GM18505 (cell line): Measurements from ENCODE around the gene POU6F2.
"Not testable (repeated sequence)": the region's sequence is repeated elsewhere in the genome, so short reads cannot be mapped to it uniquely, and the experiment has no call there.

ENCODE experiments used
- ATAC-seq: cut with Tn5 transposase; IDR thresholded peaks from one replicate; pipeline ENCODE4 v1.9.1; 2021; ENCODE audit not compliant: unreplicated experiment
- POLR2A ChIP-seq: IDR thresholded peaks from 4 replicates; pipeline ENCODE4 v1.6.1; 2011; ENCODE audit warnings: borderline replicate concordance; ENCODE audit not compliant: insufficient read depth, insufficient read length; ENCODE audit errors: extremely low read depth

The POU6F2 gene

GRCh38 chr7:39321909-39322498, 344.3 kb downstream of the POU6F2 start:
- ATAC-seq: no peak
- no peak for TF ChIP-seq POLR2A

GRCh38 chr7:39324139-39324760, 346.5 kb downstream of the POU6F2 start:
- ATAC-seq: no peak
- TF ChIP-seq POLR2A: no peak

DNA sequence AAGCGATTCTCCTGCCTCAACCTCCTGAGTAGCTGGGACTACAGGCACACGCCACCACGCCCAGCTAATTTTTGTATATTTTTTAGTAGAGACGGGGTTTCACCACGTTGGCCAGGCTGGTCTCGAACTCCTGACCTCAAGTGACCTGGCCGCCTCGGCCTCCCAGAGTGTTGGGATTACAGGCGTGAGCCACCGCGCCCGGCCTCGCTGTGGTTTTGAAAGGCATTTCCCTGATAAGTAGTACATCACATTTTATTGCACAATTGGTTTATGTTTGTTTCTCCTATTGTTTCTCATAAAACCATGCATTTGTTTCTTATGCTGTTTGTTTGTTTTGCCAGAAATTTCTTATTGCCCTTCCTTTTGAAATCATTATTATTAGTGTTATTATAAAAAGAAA, 353.9 kb downstream of the POU6F2 start:
- not testable (repeated sequence) for ATAC-seq

DNA sequence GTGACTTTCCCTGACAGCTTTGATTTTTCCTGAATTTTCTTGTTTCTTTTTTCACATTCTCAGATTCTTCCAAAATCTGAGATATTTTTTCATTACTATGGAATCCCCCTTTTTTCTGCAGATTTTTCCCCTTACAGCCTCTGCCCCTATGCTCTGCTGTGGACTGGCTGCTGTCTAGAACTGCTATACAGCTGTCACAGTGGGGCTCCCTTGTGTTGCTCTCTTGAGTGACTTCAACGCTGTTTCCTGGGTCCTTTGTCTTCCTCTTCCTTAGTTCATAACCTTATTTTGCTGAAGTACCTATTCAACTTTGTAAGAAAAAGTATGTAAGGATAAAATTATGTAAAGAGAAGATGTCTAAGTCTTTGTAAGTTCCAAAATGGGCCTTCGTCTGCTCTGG, 354.4 kb downstream of the POU6F2 start:
- TF ChIP-seq POLR2A: no peak

DNA sequence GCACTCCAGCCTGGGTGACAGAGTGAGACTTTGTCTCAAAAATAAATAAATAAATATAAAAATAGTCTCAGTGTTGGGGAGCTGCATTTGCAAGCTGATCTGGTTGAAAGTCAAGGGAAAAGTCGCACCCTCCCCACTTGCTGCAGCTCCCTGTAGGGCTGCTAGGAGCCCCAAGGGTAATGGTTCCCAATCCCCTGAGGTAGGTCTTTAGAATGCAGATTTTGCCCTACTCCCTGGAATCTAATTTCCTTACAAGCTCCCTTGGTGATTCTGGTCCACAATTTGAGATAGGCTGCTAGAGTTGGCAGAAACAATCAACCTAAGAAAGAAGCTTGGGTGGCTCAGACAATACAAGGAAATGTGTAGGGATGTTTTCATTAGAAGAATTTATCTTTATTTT, 356.0 kb downstream of the POU6F2 start:
- TF ChIP-seq POLR2A: no peak
- no peak for ATAC-seq

More for the DNA sequence above, 354.4 kb downstream of the POU6F2 start:
- ATAC-seq: no peak

DNA sequence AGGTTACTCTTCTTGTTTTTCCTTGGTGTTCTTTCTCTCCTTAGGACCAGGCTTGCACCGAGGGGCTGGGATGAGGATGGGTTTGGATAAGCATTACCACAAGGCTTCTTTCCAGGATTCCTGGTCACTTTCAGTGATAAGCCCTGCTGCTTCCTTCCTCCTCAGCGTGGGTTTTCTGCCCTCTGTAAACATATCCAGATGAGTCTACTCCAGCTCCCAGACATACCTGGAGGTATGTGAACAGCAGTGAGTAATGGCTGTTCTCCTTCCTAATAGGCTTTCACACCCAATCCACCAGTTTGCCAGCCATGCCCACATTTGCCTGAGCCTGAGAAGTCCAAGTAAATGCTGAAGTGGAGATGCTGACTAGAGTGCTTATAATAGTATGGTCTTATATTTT, 358.7 kb downstream of the POU6F2 start:
- no peak for TF ChIP-seq POLR2A

DNA sequence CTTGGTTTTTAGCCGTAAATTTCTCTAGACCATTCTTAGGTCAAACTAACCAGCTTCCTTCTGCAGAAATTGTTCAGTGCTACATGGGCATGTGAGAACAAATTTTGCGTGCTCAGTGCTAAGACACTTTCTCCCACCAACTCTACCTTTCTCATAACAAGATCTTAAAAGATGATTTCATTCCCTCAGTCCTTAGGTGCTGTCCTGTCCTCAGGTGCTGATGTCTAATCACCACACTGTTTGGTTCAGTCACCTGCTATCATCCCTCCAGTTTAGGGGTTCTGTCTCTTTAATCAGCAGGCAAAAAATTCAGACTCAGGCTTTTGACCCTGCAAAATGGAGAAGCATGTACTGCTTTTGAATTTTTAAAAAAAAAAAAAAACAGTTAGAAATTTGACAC, 361.0 kb downstream of the POU6F2 start:
- TF ChIP-seq POLR2A: no peak
- ATAC-seq: no peak

More for the DNA sequence above, 358.7 kb downstream of the POU6F2 start:
- ATAC-seq: no peak

GRCh38 chr7:39339591-39339990, 361.9 kb downstream of the POU6F2 start:
- ATAC-seq: no peak

DNA sequence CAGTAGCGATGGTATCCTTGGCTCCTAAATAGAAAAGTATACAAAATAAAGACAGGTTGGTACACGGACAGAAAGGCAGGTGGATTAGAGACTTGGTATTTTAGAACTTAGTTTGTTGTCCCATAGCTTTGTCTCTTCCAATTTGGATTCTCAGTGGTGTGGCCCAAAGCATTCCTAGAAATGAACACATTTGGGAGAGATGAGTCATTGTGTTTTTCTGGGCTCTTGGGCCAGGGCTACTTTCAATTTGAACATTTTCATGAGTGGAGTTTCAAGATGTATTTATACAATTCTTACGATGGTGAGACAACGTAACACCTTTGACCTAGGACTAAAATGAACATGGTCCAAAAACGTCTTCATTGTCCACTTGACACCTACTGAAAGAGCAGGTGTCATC, 363.4 kb downstream of the POU6F2 start:
- ATAC-seq: no peak
- TF ChIP-seq POLR2A: no peak

More at GRCh38 chr7:39339591-39339990, 361.9 kb downstream of the POU6F2 start:
- TF ChIP-seq POLR2A: no peak

DNA sequence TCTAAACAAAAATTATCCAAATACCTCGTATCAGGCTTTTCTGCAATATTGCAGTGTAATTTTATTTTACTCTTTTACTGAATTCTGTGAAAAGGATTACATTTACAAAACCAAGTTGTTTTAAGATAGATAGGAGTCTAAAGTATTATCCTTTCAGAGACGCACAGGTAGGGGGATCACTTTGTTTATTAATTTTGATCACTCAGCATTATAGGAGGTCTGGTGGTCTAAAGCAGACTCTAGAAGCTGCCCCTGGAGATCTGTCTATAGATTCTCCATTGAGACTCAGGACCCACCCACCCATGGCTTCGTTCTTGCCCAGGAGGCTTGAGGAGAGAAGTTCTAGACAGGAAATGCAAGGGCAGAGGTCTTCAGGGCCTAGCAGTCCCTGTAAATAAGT, 365.1 kb downstream of the POU6F2 start:
- no peak for TF ChIP-seq POLR2A
- no peak for ATAC-seq

DNA sequence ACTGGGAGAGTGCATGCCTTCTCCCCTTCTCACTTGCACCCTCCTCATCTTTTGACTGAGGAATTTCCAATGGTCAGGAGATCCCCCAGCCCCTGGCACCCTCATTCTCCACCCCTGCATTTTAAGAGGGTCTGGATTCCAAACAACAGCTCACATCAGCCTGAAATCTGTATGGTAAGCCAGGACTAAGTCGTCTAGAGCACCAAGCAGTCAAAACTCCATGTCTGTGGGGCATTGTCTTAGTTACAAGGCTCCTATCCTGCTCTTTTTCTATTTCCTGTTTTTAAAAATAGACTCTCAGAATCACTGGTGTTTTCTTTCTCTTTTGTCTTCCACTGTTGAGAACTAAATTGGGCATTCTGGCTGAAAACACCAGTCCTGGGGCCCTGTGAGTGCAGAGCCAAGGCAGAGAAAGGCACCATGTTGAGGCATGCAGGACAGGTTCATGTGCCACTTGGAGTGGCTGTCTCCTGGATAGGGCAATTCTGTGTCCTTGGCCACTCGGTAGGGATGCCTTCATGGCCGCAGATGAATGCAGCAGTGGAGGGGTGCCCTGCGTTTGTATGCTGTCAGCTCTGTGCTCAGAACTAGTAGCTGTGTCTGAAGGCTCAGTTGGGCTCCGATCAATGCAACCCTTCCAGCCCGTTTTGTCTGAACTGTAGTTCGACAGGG, 371.9 kb downstream of the POU6F2 start:
- TF ChIP-seq POLR2A: no peak
- ATAC-seq: no peak

DNA sequence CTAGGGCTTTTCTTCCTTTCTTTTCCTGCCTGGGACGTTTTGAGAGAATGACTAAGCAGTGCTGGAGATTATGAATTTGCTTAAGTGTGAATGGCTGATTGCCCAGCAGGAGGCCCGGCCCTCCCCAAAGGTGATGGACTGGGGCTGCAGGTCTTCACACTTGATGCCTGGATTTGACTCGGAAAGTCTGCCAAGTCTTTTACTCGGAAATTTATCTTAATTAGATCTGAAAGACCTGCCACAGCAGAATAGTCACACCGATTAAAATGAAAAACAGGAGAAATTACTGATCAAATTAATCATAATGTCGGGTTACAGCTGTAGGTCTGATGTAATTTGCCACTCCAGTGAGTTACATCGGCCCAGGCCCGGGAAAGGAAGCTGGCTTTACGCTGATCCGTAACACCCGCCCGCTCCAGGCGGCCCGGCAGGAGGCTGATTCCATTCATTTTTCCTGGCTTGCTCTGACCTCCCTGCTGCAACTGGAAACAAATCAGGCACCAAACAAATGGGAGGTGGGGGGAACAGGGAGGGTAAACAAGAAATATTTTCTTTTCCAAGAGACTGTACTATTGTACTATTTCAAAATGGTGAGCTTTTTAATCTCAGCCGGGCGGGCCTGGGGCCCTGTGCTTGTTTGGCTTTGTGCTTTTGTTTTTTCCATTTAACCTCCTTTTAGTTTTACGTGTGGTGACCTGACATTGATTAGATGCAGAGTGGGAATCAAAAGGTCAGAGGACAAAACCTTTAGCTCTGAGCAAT, 376.1 kb downstream of the POU6F2 start:
- TF ChIP-seq POLR2A: no peak

DNA sequence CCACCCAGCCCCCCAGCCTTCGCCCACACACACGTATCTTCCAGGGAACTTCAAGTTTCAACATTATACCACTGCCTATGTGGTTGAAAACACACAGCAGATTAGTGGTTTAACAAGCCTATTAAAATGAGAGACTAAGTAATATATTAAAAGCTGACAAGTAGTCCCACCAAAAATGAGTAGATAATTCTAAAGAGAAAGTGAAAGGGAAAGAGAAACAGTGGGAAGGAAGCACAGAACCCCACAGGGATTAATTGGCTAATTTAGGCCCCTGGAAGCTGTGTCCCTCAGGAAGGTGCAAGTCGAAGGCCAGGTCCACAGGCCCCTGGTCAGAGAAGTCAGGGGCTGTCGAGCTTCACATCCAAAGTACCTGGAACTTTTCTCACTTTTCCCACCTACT, 378.0 kb downstream of the POU6F2 start:
- ATAC-seq: no peak
- TF ChIP-seq POLR2A: no peak

More for the DNA sequence above, 376.1 kb downstream of the POU6F2 start:
- ATAC-seq: no peak
